Activated T-helper 1 cell treated with anti-CD3 and anti-CD28 coated beads, Interleukin-12 subunit alpha, Interleukin-12 subunit beta, Interleukin-2, Interleukin-4 antibody, amounts not matched to agents 30 ng/mL and 10 ng/mL and 1 ng/mL, durations not matched to agents 14 hours and 24 hours and 36 hours (primary cell): ENCODE results near the gene NFIA. TPM values are rescaled to one million over a fixed set of nuclear protein-coding genes. Genes with fewer than 3 reads are reported as not detected.

Source experiments
- DNase-seq: peaks from one replicate; pipeline ENCODE4 v3.0.0; 2021; ENCODE audit warnings: low spot score
- H3K27ac Mint-ChIP-seq: one replicate; pipeline ENCODE4 v1.8.0; 2021; ENCODE audit warnings: mild to moderate bottlenecking, mixed read lengths
- H3K27me3 Mint-ChIP-seq: one replicate; pipeline ENCODE4 v1.8.0; 2022; ENCODE audit warnings: mild to moderate bottlenecking, moderate library complexity, mixed read lengths; ENCODE audit not compliant: insufficient read depth
- H3K36me3 Mint-ChIP-seq: one replicate; pipeline ENCODE4 v1.8.0; 2021; ENCODE audit warnings: low read depth, mixed read lengths
- H3K4me1 Mint-ChIP-seq: one replicate; pipeline ENCODE4 v1.8.0; 2021; ENCODE audit warnings: low read depth, mixed read lengths
- H3K4me3 Mint-ChIP-seq: one replicate; pipeline ENCODE4 v1.8.0; 2021; ENCODE audit warnings: mild to moderate bottlenecking, moderate library complexity, mixed read lengths
- H3K9me3 Mint-ChIP-seq: one replicate; pipeline ENCODE4 v1.8.0; 2021; ENCODE audit warnings: mixed read lengths
- intact Hi-C: fragments of 100-400 bp; cut with micrococcal nuclease; formaldehyde crosslinking; loops from one replicate; pipeline ENCODE4 v1.15.1; 2024
- total RNA-seq: library from RNA; stranded (reverse); gene quantifications from 2 replicates; pipeline ENCODE4 v1.2.3, GENCODE V29; 2022

NFIA gene
- total RNA-seq, 1 donor from 2014 or later, result 0.41 TPM

- no peaks in the 10 kb centered on the region for H3K4me1 Mint-ChIP-seq
- DNase-seq, result no peak
- no peak overlapping the region for H3K27ac Mint-ChIP-seq
- no peaks in the 10 kb centered on the region for H3K36me3 Mint-ChIP-seq
- H3K4me3 Mint-ChIP-seq, result no peak overlapping the region
- intact Hi-C loops, result no loop called here
- H3K27me3 Mint-ChIP-seq, result peaks cover 3% of the 10 kb centered on the region
- no peaks in the 10 kb centered on the region for H3K9me3 Mint-ChIP-seq
Observed at GRCh38 chr1:61263905-61264824, 181.8 kb downstream of the NFIA start.

GRCh38 chr1:61264825-61265242, 182.5 kb downstream of the NFIA start:
- no peak for DNase-seq
- no peak overlapping the region for H3K27ac Mint-ChIP-seq
- H3K9me3 Mint-ChIP-seq, result no peaks in the 10 kb centered on the region
- H3K4me1 Mint-ChIP-seq, result peaks cover 1% of the 10 kb centered on the region
- intact Hi-C loops, result no loop called here
- H3K4me3 Mint-ChIP-seq, result no peak overlapping the region
- H3K36me3 Mint-ChIP-seq, result no peaks in the 10 kb centered on the region
- H3K27me3 Mint-ChIP-seq, result peaks cover 3% of the 10 kb centered on the region

- intact Hi-C loops, result no loop called here
- Mint-ChIP-seq H3K4me1 (peaks cover 10% of the 10 kb centered on the region), H3K36me3 (no peaks in the 10 kb centered on the region), H3K27ac (no peak overlapping the region), H3K27me3 (peaks cover 3% of the 10 kb centered on the region), H3K4me3 (no peak overlapping the region), H3K9me3 (no peaks in the 10 kb centered on the region)
- DNase-seq, result no peak
Observed at GRCh38 chr1:61265665-61266064, 183.3 kb downstream of the NFIA start.

GRCh38 chr1:61266738-61267137, 184.4 kb downstream of the NFIA start:
- Mint-ChIP-seq H3K4me1 (peaks cover 17% of the 10 kb centered on the region), H3K36me3 (no peaks in the 10 kb centered on the region), H3K27me3 (peaks cover 3% of the 10 kb centered on the region), H3K4me3 (no peak overlapping the region), H3K27ac (no peak overlapping the region), H3K9me3 (no peaks in the 10 kb centered on the region)
- intact Hi-C loops, result no loop called here
- no peak for DNase-seq

- Mint-ChIP-seq H3K4me1 (peaks cover 17% of the 10 kb centered on the region), H3K27ac (no peak overlapping the region), H3K36me3 (no peaks in the 10 kb centered on the region), H3K4me3 (no peak overlapping the region), H3K9me3 (no peaks in the 10 kb centered on the region), H3K27me3 (peaks cover 3% of the 10 kb centered on the region)
- no peak for DNase-seq
- intact Hi-C loops, result no loop called here
Observed at GRCh38 chr1:61268546-61269240, 186.3 kb downstream of the NFIA start.

DNA sequence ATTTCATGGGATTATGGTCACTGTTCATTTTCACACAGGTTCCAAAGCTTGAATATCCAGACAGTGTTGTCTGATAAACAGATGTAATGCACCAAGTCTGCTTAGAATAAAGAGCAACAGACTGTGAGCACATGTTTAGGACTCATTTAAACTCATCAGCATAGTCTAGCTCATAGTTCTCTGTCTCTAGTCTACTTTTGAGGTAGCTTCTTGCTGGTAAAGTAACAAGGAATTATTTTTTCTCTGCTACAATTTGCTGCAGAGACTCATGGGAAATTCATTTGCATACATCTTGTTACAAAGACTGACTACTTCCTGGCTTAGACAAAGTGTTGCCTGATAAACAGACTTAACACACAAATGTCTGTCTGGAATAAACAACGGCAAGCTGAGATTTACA, 187.2 kb downstream of the NFIA start:
- Mint-ChIP-seq H3K27me3 (peaks cover 8% of the 10 kb centered on the region), H3K4me1 (peaks cover 17% of the 10 kb centered on the region), H3K4me3 (no peak overlapping the region), H3K9me3 (no peaks in the 10 kb centered on the region), H3K36me3 (no peaks in the 10 kb centered on the region), H3K27ac (no peak overlapping the region)
- intact Hi-C loops, result no loop called here
- no peak for DNase-seq

- no peaks in the 10 kb centered on the region for H3K36me3 Mint-ChIP-seq
- DNase-seq, result no peak
- H3K4me3 Mint-ChIP-seq, result no peak overlapping the region
- peaks cover 10% of the 10 kb centered on the region for H3K27me3 Mint-ChIP-seq
- H3K9me3 Mint-ChIP-seq, result no peaks in the 10 kb centered on the region
- no peak overlapping the region for H3K27ac Mint-ChIP-seq
- peaks cover 17% of the 10 kb centered on the region for H3K4me1 Mint-ChIP-seq
- intact Hi-C loops, result no loop called here
Observed at GRCh38 chr1:61270107-61270506, 187.7 kb downstream of the NFIA start.

DNA sequence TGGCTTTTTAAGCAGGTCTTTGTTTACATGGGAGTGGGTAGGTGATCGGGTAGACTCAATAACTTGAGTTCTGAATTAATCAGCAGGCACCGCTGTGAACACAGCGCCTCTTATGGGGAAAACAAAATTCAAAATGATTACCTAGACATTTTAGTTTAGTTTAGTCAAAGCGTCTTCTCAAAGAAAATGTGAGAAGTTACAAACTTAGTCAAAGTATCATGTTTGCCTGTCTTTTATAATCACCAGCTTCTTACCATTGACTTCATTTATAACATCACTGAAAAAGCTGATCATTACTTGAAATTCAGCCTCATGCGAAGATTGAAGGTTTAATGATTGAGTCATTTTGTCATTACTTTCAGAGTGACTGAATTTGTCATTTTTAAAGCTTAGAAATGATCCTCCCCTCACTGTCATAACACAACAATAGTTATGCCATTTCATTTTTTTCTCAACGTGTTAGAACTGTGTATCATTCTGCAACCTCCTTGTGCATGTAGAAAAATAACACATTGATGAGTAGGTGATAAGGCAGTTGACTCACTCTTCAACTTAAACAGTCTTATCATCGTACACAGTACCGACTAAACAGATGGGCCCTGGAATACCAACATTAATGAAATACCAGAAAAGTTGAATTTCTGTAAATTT, 188.5 kb downstream of the NFIA start:
- peaks cover 17% of the 10 kb centered on the region for H3K4me1 Mint-ChIP-seq
- no peak overlapping the region for H3K4me3 Mint-ChIP-seq
- peak overlapping the region; percentile 32 for H3K27ac Mint-ChIP-seq
- peaks cover 10% of the 10 kb centered on the region for H3K27me3 Mint-ChIP-seq
- H3K9me3 Mint-ChIP-seq, result no peaks in the 10 kb centered on the region
- H3K36me3 Mint-ChIP-seq, result no peaks in the 10 kb centered on the region
- DNase-seq, result no peak
- intact Hi-C loops, result loop anchor here (1.0 kb wide), 3 partner anchors 31 to 61 kb away; no protein-coding TSS in a partner anchor

DNA sequence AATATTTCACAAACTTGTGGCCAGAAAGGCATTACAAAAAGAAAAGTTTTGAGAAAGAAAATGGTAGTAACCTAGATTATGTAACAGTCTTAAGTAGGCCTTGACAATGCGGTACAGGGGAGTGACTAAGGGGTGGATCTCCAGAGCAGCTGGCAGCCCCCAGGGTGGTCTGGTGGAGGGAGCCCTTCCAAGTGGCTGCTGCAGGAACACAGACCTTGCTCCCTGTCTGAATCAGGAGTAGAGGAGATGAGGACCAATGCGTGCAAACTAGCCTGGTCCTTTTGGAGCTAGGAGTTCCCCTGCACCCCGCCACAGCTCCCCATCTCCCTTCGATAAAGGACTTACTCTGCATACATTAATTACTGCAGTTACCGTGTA, 189.0 kb downstream of the NFIA start:
- Mint-ChIP-seq H3K4me1 (peaks cover 17% of the 10 kb centered on the region), H3K9me3 (no peaks in the 10 kb centered on the region), H3K27ac (peak overlapping the region; percentile 26), H3K27me3 (peaks cover 10% of the 10 kb centered on the region), H3K36me3 (no peaks in the 10 kb centered on the region), H3K4me3 (no peak overlapping the region)
- DNase-seq, result no peak
- intact Hi-C loops, result loop anchor here (1.0 kb wide), 3 partner anchors 31 to 61 kb away; no protein-coding TSS in a partner anchor

DNA sequence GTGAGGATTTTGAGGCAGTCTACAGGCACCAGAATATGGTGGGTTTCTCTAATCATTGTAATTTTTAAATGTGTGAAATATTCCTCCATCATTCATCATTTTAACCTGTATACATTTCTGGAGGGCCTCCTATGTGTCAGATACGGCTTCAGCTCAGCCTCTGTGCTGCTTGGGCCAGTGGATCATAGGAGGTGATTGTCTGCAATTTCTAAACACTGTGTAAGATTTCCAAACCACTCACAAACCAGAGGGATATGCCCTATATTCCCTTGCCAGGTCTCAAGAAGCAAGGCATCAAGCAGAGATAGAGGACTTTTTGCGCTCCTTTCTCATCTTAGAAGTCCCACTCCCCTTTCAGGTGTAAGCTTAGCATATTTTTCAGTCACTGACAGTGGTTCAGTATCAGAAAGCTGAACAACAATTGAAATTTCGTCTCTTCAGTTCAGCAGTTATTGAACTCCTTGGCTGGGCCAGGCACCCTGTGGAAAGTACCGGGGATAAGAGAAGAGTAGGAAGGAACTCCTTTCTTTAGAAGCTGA, 190.9 kb downstream of the NFIA start:
- intact Hi-C loops, result no loop called here
- Mint-ChIP-seq H3K36me3 (no peaks in the 10 kb centered on the region), H3K9me3 (no peaks in the 10 kb centered on the region), H3K4me1 (peaks cover 17% of the 10 kb centered on the region), H3K27me3 (peaks cover 10% of the 10 kb centered on the region), H3K27ac (no peak overlapping the region), H3K4me3 (no peak overlapping the region)
- DNase-seq, result no peak

- no peak overlapping the region for H3K4me3 Mint-ChIP-seq
- H3K9me3 Mint-ChIP-seq, result no peaks in the 10 kb centered on the region
- intact Hi-C loops, result no loop called here
- peaks cover 17% of the 10 kb centered on the region for H3K4me1 Mint-ChIP-seq
- peaks cover 10% of the 10 kb centered on the region for H3K27me3 Mint-ChIP-seq
- no peak for DNase-seq
- no peak overlapping the region for H3K27ac Mint-ChIP-seq
- H3K36me3 Mint-ChIP-seq, result no peaks in the 10 kb centered on the region
Observed at GRCh38 chr1:61273861-61274260, 191.5 kb downstream of the NFIA start.

DNA sequence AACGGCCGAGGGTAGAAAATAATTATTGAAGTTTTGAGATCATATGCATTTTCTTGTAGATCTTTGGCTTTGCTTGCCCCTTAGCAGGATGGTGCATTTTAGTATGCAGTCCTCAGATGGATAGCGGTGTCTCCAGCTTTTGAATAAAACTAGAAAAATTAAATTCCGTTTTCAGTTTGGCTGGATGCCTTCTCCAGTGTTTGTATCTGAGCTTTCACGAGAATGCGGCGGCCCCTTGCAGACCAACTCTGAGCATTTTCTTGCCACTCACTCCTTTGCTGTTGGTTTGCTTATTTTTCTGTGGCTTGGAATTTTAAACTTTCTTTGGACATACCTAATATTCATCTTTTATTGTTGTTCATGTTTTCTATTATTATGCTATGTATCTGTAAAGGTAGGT, 192.6 kb downstream of the NFIA start:
- intact Hi-C loops, result no loop called here

More for the DNA sequence above, 192.6 kb downstream of the NFIA start:
- DNase-seq, result no peak
- H3K27ac Mint-ChIP-seq, result no peak overlapping the region
- H3K36me3 Mint-ChIP-seq, result no peaks in the 10 kb centered on the region
- no peaks in the 10 kb centered on the region for H3K9me3 Mint-ChIP-seq
- H3K4me3 Mint-ChIP-seq, result no peak overlapping the region
- H3K4me1 Mint-ChIP-seq, result peaks cover 17% of the 10 kb centered on the region
- peaks cover 13% of the 10 kb centered on the region for H3K27me3 Mint-ChIP-seq
